Esophagus (tissue), 2 donors: ENCODE results near the gene CCNI2. TPM values are rescaled to one million over a fixed set of nuclear protein-coding genes. Genes with fewer than 3 reads are reported as not detected.

ENCODE experiments used
- H3K27ac ChIP-seq, 2 donors: one replicate each; pipeline ENCODE4 v1.5.1; 2013; ENCODE audit warnings: low read depth in 2 of 2, mild to moderate bottlenecking in 2 of 2, inconsistent platforms in 1 of 2, low read length in 1 of 2, moderate library complexity in 1 of 2
- H3K27me3 ChIP-seq, 2 donors: one replicate each; pipeline ENCODE4 v1.6.1; 2013; ENCODE audit warnings: low read length in 2 of 2, control low read depth in 1 of 2, mild to moderate bottlenecking in 1 of 2; ENCODE audit not compliant: insufficient read depth in 2 of 2, control insufficient read depth in 1 of 2
- H3K36me3 ChIP-seq, 2 donors: one replicate each; pipeline ENCODE4 v1.6.1; 2013; ENCODE audit warnings: low read length in 1 of 2; ENCODE audit not compliant: control insufficient read depth in 2 of 2, insufficient read depth in 2 of 2
- H3K4me1 ChIP-seq, 2 donors: one replicate each; pipeline ENCODE4 v1.6.1; 2013; ENCODE audit warnings: low read length in 1 of 2; ENCODE audit not compliant: control insufficient read depth in 2 of 2, insufficient read depth in 2 of 2
- H3K4me3 ChIP-seq, 2 donors: one replicate each; pipeline ENCODE4 v1.5.1; 2013; ENCODE audit warnings: low read length in 2 of 2, mild to moderate bottlenecking in 2 of 2, low read depth in 1 of 2, moderate library complexity in 1 of 2
- H3K9me3 ChIP-seq, 2 donors: one replicate each; pipeline ENCODE4 v1.6.1; 2013; ENCODE audit warnings: mild to moderate bottlenecking in 2 of 2, low read depth in 1 of 2, low read length in 1 of 2, moderate library complexity in 1 of 2; ENCODE audit not compliant: control insufficient read depth in 2 of 2, insufficient read depth in 1 of 2
- WGBS, 2 donors: extraction: QIAGEN DNeasy Blood & Tissue Kit; methylation state at CpG; one replicate each; pipeline ENCODE4 v1.1.7; 2013; 5-methylcytosine and 5-hydroxymethylcytosine counted together
- polyA plus RNA-seq, 2 donors: library from polyadenylated mRNA; stranded (reverse); fragments of 200-250 nt; gene quantifications; one replicate each; pipeline ENCODE4 v1.2.3, GENCODE V29; 2013
- donor health status: healthy with polysubstance abuse.
- donor health status: Bipolar disorder and iron deficiency.

The CCNI2 gene
- polyA plus RNA-seq, 2 donors = 0.04 to 0.05 TPM

GRCh38 chr5:132758451-132758850 is 11.2 kb downstream of the CCNI2 start:
- no peak overlapping the region for H3K27ac ChIP-seq
- H3K4me3 ChIP-seq = no peak overlapping the region
- H3K9me3 ChIP-seq = no peaks in the 10 kb centered on the region
- peaks cover 0 to 7% of the 10 kb centered on the region in 2 donors for H3K4me1 ChIP-seq
- peaks cover 18 to 47% of the 10 kb centered on the region in 2 donors for H3K36me3 ChIP-seq
- H3K27me3 ChIP-seq = no peaks in the 10 kb centered on the region
- WGBS, 2 donors = 89 to 92% methylated on average over 13 of the region's 13 CpGs

GRCh38 chr5:132759114-132760048 is 12.2 kb downstream of the CCNI2 start:
- Histone ChIP-seq H3K9me3 (no peaks in the 10 kb centered on the region), H3K27me3 (no peaks in the 10 kb centered on the region), H3K27ac (no peak overlapping the region), H3K36me3 (peaks cover 26 to 53% of the 10 kb centered on the region in 2 donors), H3K4me1 (peaks cover 0 to 7% of the 10 kb centered on the region in 2 donors), H3K4me3 (no peak overlapping the region)
- 80 to 83% methylated on average over 13 of the region's 13 CpGs for WGBS, 2 donors

GRCh38 chr5:132760049-132760420 is 12.8 kb downstream of the CCNI2 start:
- no peak overlapping the region for H3K4me3 ChIP-seq
- 93 to 97% methylated on average over 12 of the region's 12 CpGs for WGBS, 2 donors
- H3K9me3 ChIP-seq = no peaks in the 10 kb centered on the region
- no peaks in the 10 kb centered on the region for H3K27me3 ChIP-seq
- H3K4me1 ChIP-seq = peaks cover 0 to 7% of the 10 kb centered on the region in 2 donors
- H3K27ac ChIP-seq = no peak overlapping the region
- H3K36me3 ChIP-seq = peaks cover 30 to 57% of the 10 kb centered on the region in 2 donors

- peaks cover 0 to 7% of the 10 kb centered on the region in 2 donors for H3K4me1 ChIP-seq
- H3K4me3 ChIP-seq = no peak overlapping the region
- no peaks in the 10 kb centered on the region for H3K9me3 ChIP-seq
- peaks cover 30 to 55% of the 10 kb centered on the region in 2 donors for H3K36me3 ChIP-seq
- H3K27ac ChIP-seq = no peak overlapping the region
- WGBS, 2 donors = 95 to 96% methylated on average over 21 of the region's 21 CpGs
- H3K27me3 ChIP-seq = no peaks in the 10 kb centered on the region
Observed at GRCh38 chr5:132760601-132761317, 13.5 kb downstream of the CCNI2 start.

- H3K27ac ChIP-seq = no peak overlapping the region
- 92 to 94% methylated on average over 22 of the region's 22 CpGs for WGBS, 2 donors
- H3K36me3 ChIP-seq = peaks cover 30 to 55% of the 10 kb centered on the region in 2 donors
- H3K9me3 ChIP-seq = no peaks in the 10 kb centered on the region
- H3K4me3 ChIP-seq = no peak overlapping the region
- H3K4me1 ChIP-seq = peaks cover 0 to 9% of the 10 kb centered on the region in 2 donors
- no peaks in the 10 kb centered on the region for H3K27me3 ChIP-seq
Observed at GRCh38 chr5:132761321-132762240, 14.4 kb downstream of the CCNI2 start.

GRCh38 chr5:132762246-132763000 is 15.2 kb downstream of the CCNI2 start:
- Histone ChIP-seq H3K9me3 (no peaks in the 10 kb centered on the region), H3K4me1 (peaks cover 0 to 9% of the 10 kb centered on the region in 2 donors), H3K36me3 (peaks cover 27 to 52% of the 10 kb centered on the region in 2 donors), H3K27me3 (no peaks in the 10 kb centered on the region), H3K4me3 (no peak overlapping the region), H3K27ac (no peak overlapping the region)
- WGBS, 2 donors = 88 to 92% methylated on average over 11 of the region's 11 CpGs

GRCh38 chr5:132763181-132764036 is 16.2 kb downstream of the CCNI2 start:
- Histone ChIP-seq H3K36me3 (peaks cover 24 to 50% of the 10 kb centered on the region in 2 donors), H3K27me3 (no peaks in the 10 kb centered on the region)
- WGBS, 2 donors = 93 to 95% methylated on average over 17 of the region's 17 CpGs

GRCh38 chr5:132764051-132764450 is 16.8 kb downstream of the CCNI2 start:
- H3K4me1 ChIP-seq = peaks cover 0 to 13% of the 10 kb centered on the region in 2 donors
- H3K36me3 ChIP-seq = peaks cover 24 to 47% of the 10 kb centered on the region in 2 donors
- no peak overlapping the region for H3K4me3 ChIP-seq
- 92 to 96% methylated on average over 10 of the region's 10 CpGs for WGBS, 2 donors
- H3K9me3 ChIP-seq = no peaks in the 10 kb centered on the region
- no peak overlapping the region for H3K27ac ChIP-seq
- no peaks in the 10 kb centered on the region for H3K27me3 ChIP-seq

More at GRCh38 chr5:132763181-132764036, 16.2 kb downstream of the CCNI2 start:
- Histone ChIP-seq H3K4me1 (peaks cover 0 to 13% of the 10 kb centered on the region in 2 donors), H3K27ac (no peak overlapping the region), H3K4me3 (no peak overlapping the region), H3K9me3 (no peaks in the 10 kb centered on the region)
